Retinal pigment epithelial cell (primary cell): Measurements from ENCODE around the gene RIC8B.

Source experiments
- DNase-seq: peaks from one replicate; pipeline ENCODE4 v3.0.0-alpha.2; 2010; ENCODE audit warnings: low read depth
- H3K4me3 ChIP-seq: 2 replicates; pipeline ENCODE4 v1.5.1; 2011; ENCODE audit warnings: mild to moderate bottlenecking, low read length, control low read depth, moderate library complexity
- TF ChIP-seq, protein P1 (sequence below): conservative IDR thresholded peaks from 2 replicates; pipeline ENCODE4 v1.5.1; 2011; ENCODE audit warnings: low read depth, low read length, control low read depth, inconsistent platforms

The RIC8B gene

DNA sequence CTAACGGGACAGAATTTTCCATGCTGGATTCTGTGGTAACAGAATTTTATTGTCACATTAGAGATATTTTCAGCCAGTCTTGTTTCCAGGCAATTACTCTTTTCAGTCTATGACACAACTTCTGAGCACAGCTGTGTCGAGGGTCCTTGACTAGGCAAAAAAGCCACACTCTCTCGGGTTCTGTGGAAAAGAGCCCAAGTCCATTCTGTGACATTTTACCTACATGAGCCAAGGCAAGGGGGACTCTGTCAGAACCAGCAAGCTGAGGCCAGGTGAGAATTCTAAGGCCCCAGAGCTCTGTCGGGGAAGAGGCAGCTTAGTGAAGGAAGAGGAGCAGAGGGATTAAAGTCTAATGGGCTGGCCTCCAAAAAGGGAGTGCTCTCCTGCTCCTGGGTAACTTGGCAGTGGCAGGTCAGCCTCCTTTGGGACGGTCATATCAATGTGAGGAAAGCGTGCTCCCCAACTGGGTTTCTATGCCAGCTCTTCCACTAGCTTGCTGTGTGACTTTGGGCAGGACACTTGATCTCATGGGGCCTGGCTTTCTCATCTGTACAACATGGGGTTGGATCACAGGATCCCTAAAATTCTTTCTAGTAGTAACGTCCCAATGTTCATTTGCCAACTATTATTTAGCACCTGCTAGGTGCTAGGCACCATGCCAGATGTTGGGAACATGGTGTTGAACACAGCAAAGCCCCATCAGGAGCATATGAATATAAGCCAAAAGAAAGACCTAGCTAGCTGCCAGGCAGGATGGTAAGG lies 16.0 kb upstream of the RIC8B start:
- no peak for DNase-seq

DNA sequence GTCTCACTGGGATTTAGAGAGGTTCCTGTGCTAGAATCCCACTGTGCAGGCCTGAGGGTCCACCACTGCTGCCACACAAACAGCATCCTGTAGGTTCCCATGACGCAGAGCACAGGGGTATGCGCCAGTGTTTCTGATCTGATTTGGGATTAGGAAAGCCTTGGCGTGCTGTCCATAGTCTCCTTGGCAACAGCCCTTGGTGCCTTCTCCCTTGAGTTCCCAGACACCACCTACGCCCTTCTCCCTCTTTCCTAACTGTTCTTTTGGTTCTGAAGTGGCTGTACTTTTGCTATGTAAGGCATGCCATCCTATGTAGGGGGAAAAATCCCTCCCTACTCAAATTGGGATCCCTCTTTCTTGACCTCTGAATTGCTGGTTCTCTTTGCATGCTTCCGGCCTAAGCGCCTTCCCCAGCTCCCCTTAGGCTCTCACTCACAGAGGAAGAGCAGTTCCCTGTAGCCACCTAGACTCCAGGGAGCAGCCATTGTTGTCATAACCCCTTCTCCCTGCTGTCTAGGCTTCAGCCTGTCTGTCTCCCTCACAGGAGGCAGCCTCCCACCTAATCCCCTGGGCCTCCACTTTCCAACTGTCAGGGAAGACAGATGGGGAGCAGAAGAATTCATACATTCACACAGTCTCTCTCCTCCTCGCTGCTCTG lies 14.8 kb upstream of the RIC8B start:
- no peak for DNase-seq
- TF ChIP-seq, protein P1, sequence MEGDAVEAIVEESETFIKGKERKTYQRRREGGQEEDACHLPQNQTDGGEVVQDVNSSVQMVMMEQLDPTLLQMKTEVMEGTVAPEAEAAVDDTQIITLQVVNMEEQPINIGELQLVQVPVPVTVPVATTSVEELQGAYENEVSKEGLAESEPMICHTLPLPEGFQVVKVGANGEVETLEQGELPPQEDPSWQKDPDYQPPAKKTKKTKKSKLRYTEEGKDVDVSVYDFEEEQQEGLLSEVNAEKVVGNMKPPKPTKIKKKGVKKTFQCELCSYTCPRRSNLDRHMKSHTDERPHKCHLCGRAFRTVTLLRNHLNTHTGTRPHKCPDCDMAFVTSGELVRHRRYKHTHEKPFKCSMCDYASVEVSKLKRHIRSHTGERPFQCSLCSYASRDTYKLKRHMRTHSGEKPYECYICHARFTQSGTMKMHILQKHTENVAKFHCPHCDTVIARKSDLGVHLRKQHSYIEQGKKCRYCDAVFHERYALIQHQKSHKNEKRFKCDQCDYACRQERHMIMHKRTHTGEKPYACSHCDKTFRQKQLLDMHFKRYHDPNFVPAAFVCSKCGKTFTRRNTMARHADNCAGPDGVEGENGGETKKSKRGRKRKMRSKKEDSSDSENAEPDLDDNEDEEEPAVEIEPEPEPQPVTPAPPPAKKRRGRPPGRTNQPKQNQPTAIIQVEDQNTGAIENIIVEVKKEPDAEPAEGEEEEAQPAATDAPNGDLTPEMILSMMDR: no peak
- H3K4me3 ChIP-seq: no peak overlapping the region

More for the DNA sequence above, 16.0 kb upstream of the RIC8B start:
- no peak overlapping the region for H3K4me3 ChIP-seq
- TF ChIP-seq, protein P1: no peak

DNA sequence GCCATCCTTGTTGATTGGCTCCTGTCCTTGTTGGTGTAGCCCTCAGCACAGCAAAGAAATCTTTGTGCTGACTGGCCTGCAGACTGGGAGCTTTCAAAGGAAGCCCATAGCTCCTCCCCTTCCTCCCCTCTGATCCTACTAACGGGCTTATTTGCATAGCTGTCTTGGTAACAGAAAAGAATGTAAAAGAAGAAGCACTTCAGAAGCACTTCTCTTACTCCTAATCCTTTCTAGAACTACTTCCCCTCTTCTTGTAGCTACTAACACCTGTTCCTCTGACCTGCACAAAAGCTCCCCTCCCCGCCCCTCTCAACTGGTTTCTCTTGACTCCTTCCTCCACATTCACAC lies 14.3 kb upstream of the RIC8B start:
- no peak for DNase-seq
- H3K4me3 ChIP-seq: no peak overlapping the region
- TF ChIP-seq, protein P1: no peak

DNA sequence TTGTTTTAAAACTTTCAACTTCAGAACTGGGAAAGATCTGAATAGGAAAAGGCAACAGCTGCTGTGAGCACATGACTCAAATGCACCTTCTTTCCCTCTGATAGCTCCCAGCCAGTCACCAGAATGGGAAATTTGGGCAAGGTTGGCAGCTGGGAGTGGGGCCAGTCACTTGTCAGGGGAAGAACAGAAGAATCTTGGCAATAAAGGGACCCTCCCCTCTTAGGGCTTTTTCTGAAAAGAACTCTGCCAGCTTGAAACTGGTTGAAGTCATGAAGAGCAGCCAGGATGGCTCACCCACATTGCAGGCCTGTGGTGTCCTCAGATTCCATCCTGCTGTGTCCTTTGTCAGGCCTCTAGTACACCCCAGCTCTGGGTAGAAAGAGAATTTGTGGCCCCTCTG lies 10.3 kb upstream of the RIC8B start:
- TF ChIP-seq, protein P1: no peak
- DNase-seq: no peak
- H3K4me3 ChIP-seq: no peak overlapping the region

DNA sequence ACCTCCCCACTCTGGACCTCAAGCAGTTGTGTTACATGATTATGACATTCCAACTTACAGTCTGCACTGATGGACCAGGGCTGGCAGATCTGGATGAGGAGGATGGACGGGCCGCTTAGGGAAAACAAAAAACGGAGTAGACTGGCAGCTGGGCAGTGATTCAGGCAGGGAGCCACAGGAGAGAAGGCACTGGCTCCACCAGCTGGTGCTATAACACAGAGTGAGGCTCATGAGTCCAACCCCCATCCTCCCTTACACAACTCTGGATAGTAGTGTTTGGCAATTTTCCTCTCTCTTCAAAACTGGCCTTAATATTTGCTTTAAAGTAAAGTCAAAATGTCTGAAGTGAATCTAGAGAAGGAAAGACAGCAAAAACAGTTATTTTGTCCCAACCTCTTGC lies 9.7 kb upstream of the RIC8B start:
- TF ChIP-seq, protein P1: no peak
- no peak overlapping the region for H3K4me3 ChIP-seq
- no peak for DNase-seq

DNA sequence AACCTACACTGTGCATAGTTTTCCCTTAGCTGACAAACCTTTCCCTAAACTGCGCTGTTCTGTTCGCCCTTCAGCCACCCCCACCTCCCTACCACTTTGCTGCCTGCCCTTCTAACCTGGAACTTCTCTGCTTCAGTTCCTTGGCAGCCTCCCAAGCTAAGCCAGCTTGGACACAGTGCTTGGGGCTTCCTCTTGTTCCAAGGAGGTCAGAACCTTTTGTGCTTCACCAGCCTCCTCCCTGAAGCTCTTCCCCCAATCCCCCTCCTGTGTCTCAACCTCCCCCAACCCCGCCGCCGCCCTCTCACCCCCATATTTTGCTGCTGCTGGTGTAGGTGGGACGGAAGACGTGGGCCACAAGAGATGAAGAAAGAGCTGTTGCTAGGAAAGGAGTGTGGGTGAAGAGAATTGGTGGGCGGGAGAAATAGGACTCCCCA lies 8.1 kb upstream of the RIC8B start:
- DNase-seq: no peak
- H3K4me3 ChIP-seq: no peak overlapping the region
- TF ChIP-seq, protein P1: no peak

DNA sequence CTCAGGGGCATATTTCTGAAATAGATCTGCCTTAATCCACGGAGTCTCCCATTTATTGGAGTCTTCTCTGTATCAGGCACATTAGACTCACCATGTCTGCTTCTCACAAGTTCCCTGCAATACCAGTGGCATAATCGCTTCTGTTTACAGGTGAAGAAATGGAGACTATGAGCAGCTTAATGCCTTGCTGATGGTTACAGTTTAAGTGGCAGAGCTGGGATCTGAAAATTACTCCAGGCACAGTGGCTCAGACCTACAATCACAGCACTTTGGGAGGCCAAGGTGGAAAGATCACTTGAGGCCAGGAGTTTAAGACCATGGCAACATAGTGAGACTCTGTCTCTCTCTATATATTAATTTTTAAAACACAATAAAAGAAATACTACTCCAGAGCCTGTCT lies 7.3 kb upstream of the RIC8B start:
- no peak for DNase-seq
- H3K4me3 ChIP-seq: no peak overlapping the region
- TF ChIP-seq, protein P1: no peak
